ENCODE measurements around the gene KMT2E.

- TF ChIP-seq TAF1 (IDR thresholded peaks at IDR 0.05; ENCODE audit: borderline replicate concordance, low read depth, low read length) = no peak
- TF ChIP-seq POLR2AphosphoS5 (IDR thresholded peaks at IDR 0.05; ENCODE audit: low read depth, low read length) = no peak
- TF ChIP-seq POLR2A (IDR thresholded peaks at IDR 0.05; ENCODE audit: low read depth, low read length) = no peak
These were observed 2.0 kb upstream of the KMT2E start for GRCh38 chr7:105011831-105012502.

All from GM12892 (cell line).